ENCODE measurements around the gene ABCA9.

- no peak for TF ChIP-seq POLR2A (IDR thresholded peaks at IDR 0.05)
- TF ChIP-seq, protein P1, sequence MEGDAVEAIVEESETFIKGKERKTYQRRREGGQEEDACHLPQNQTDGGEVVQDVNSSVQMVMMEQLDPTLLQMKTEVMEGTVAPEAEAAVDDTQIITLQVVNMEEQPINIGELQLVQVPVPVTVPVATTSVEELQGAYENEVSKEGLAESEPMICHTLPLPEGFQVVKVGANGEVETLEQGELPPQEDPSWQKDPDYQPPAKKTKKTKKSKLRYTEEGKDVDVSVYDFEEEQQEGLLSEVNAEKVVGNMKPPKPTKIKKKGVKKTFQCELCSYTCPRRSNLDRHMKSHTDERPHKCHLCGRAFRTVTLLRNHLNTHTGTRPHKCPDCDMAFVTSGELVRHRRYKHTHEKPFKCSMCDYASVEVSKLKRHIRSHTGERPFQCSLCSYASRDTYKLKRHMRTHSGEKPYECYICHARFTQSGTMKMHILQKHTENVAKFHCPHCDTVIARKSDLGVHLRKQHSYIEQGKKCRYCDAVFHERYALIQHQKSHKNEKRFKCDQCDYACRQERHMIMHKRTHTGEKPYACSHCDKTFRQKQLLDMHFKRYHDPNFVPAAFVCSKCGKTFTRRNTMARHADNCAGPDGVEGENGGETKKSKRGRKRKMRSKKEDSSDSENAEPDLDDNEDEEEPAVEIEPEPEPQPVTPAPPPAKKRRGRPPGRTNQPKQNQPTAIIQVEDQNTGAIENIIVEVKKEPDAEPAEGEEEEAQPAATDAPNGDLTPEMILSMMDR (IDR thresholded peaks at IDR 0.05) = no peak
Observed at GRCh38 chr17:68937890-68938514, 122.7 kb downstream of the ABCA9 start.

Data from breast epithelium (tissue), 3 donors.